Measurements from ENCODE around the gene KIF5A. TPM values are rescaled to one million over a fixed set of nuclear protein-coding genes. Genes with fewer than 3 reads are reported as not detected.

KIF5A gene
- total RNA-seq, 1 donor from 2014 or later = 1.8 TPM

DNA sequence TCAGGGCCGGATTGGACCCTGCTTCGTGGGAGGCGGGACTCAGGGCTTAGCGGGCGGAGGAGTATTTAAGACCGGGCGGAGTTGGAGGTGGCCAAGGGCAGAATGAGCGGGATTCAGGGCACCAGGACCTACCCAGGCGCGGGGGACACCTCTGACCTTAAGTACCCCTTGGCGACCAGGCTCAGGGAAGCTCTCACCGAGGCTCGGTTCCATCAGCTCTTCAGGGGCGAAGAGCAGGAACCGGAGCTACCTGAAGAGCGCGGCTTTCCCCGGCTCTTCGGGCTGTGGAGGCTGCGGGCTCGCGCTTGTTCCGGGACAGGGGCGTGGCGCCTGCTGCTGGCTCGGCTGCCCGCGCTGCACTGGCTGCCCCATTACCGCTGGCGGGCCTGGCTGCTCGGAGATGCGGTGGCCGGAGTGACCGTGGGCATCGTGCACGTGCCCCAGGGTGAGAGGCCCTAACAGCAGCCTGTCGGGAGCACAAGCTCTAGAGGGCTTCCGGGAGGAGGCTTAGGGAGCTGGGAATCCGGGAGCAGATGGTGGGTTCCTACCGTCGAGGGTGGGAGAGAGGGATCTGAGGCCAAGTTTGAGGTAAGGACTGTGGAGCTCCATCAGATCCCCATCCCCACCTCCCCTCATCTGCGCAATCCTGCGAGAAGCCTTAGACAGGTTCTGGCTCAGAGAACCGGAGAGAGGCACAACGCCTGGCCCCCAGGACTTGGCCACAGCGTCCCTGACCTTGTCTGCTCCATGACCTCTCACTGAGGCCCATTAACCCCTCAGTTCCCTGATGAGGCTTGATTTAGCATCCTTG lies 69.8 kb downstream of the KIF5A start:
- Mint-ChIP-seq H3K9me3 (no peaks in the 10 kb centered on the region), H3K27ac (no peak overlapping the region), H3K4me3 (peak overlapping the region; percentile 65), H3K4me1 (peaks cover 22% of the 10 kb centered on the region), H3K36me3 (ENCODE audit: low read depth) (peaks cover 2% of the 10 kb centered on the region), H3K27me3 (peaks cover 92% of the 10 kb centered on the region)
- intact Hi-C loops (cut with micrococcal nuclease) = loop anchor here (2.0 to 5.0 kb wide), 2 partner anchors 29 to 157 kb away; partner anchors contain the start of gene PIP4K2C
- peak; percentile 79 for DNase-seq

- peak overlapping the region; percentile 73 for H3K27ac Mint-ChIP-seq
- H3K36me3 Mint-ChIP-seq (ENCODE audit: low read depth) = peaks cover 2% of the 10 kb centered on the region
- peak overlapping the region; percentile 88 for H3K4me3 Mint-ChIP-seq
- no peaks in the 10 kb centered on the region for H3K9me3 Mint-ChIP-seq
- intact Hi-C loops (cut with micrococcal nuclease) = loop anchor here (2.0 to 5.0 kb wide), 2 partner anchors 30 to 158 kb away; partner anchors contain the start of gene PIP4K2C
- peaks cover 94% of the 10 kb centered on the region for H3K27me3 Mint-ChIP-seq
- no peak for DNase-seq
- H3K4me1 Mint-ChIP-seq = peaks cover 22% of the 10 kb centered on the region
These were observed 70.5 kb downstream of the KIF5A start for GRCh38 chr12:57620245-57620935.

DNA sequence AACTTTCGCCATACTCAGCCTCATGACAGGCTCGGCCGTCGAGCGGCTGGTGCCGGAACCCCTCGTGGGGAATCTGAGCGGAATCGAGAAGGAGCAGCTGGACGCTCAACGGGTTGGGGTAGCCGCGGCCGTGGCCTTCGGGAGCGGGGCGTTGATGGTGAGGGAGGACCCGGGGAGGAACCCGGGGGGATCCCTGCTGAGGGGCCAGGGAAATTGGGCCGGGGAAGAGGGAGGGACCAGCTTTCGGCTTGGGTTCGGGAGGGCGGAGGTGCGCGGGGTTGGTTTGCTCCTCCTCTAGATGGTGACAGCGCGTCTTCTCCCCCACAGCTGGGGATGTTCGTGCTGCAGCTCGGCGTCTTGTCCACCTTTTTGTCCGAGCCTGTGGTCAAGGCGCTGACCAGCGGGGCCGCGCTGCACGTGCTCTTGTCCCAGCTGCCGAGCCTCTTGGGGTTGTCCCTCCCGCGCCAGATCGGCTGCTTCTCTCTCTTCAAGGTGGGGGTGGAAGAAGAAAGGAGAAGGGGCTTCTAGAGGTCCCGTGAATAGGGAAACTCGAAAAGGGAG lies 71.2 kb downstream of the KIF5A start:
- peaks cover 2% of the 10 kb centered on the region for H3K36me3 Mint-ChIP-seq (ENCODE audit: low read depth)
- H3K27me3 Mint-ChIP-seq = peaks cover 94% of the 10 kb centered on the region
- intact Hi-C loops (cut with micrococcal nuclease) = loop anchor here (1.0 to 5.0 kb wide), 4 partner anchors 8 to 159 kb away; partner anchors contain the start of gene PIP4K2C
- H3K4me1 Mint-ChIP-seq = peaks cover 22% of the 10 kb centered on the region
- H3K4me3 Mint-ChIP-seq = peak overlapping the region; percentile 88
- H3K9me3 Mint-ChIP-seq = no peaks in the 10 kb centered on the region
- H3K27ac Mint-ChIP-seq = peak overlapping the region; percentile 73
- peak; percentile 73 for DNase-seq

DNA sequence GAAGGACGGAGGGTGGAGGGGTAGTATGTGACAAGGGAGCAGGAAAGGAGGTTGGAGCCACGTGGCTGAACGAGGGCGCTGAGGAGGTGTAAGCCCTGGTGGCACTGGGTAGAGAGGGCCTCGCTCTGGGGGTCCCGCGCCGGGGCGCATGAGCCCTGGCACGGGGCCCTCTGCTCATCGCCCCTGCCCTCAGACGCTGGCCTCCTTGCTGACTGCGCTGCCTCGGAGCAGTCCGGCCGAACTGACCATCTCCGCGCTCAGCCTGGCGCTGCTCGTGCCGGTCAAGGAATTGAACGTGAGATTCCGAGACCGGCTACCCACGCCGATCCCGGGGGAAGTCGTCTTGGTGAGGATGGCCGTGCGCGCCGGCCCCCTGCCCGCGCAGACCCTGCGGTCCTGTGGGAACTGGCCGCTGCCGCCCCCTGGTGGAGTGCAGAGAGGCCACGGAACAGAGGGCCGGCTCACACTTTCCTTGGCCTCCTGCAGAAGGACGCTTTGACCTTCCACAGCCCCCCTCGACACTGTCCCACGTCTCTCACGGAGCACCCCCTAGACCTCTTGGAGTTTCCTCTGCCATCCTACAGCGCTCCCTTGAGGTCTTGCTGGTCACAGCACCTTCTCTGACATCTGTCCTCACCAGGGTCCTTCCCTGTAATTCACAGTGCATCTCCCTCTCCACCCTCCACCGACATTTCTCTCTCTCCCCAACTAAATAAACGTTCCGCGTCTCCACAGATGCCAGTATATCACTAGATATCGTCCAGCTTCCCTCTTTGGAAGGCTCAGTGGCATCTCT lies 71.9 kb downstream of the KIF5A start:
- Mint-ChIP-seq H3K4me1 (peaks cover 22% of the 10 kb centered on the region), H3K9me3 (no peaks in the 10 kb centered on the region), H3K27me3 (peaks cover 96% of the 10 kb centered on the region), H3K36me3 (ENCODE audit: low read depth) (peaks cover 2% of the 10 kb centered on the region), H3K27ac (peak overlapping the region; percentile 43), H3K4me3 (peak overlapping the region; percentile 88)
- DNase-seq = peak; percentile 89
- intact Hi-C loops (cut with micrococcal nuclease) = loop anchor here (1.0 to 5.0 kb wide), 4 partner anchors 8 to 159 kb away; partner anchors contain the start of gene PIP4K2C

GRCh38 chr12:57622293-57623245 lies 72.7 kb downstream of the KIF5A start:
- DNase-seq = no peak
- intact Hi-C loops (cut with micrococcal nuclease) = loop anchor here (5.0 kb wide), 1 partner anchor 160 kb away; no protein-coding TSS in a partner anchor
- Mint-ChIP-seq H3K36me3 (ENCODE audit: low read depth) (peaks cover 2% of the 10 kb centered on the region), H3K4me3 (peak overlapping the region; percentile 88), H3K27me3 (peaks cover 96% of the 10 kb centered on the region), H3K4me1 (peaks cover 26% of the 10 kb centered on the region), H3K27ac (peak overlapping the region; percentile 22), H3K9me3 (no peaks in the 10 kb centered on the region)

- H3K4me1 Mint-ChIP-seq = peaks cover 29% of the 10 kb centered on the region
- peaks cover 2% of the 10 kb centered on the region for H3K36me3 Mint-ChIP-seq (ENCODE audit: low read depth)
- H3K4me3 Mint-ChIP-seq = no peak overlapping the region
- DNase-seq = no peak
- H3K27ac Mint-ChIP-seq = no peak overlapping the region
- peaks cover 94% of the 10 kb centered on the region for H3K27me3 Mint-ChIP-seq
- H3K9me3 Mint-ChIP-seq = no peaks in the 10 kb centered on the region
- intact Hi-C loops (cut with micrococcal nuclease) = loop anchor here (5.0 kb wide), 1 partner anchor 161 kb away; no protein-coding TSS in a partner anchor
These were observed 73.5 kb downstream of the KIF5A start for GRCh38 chr12:57623385-57623784.

DNA sequence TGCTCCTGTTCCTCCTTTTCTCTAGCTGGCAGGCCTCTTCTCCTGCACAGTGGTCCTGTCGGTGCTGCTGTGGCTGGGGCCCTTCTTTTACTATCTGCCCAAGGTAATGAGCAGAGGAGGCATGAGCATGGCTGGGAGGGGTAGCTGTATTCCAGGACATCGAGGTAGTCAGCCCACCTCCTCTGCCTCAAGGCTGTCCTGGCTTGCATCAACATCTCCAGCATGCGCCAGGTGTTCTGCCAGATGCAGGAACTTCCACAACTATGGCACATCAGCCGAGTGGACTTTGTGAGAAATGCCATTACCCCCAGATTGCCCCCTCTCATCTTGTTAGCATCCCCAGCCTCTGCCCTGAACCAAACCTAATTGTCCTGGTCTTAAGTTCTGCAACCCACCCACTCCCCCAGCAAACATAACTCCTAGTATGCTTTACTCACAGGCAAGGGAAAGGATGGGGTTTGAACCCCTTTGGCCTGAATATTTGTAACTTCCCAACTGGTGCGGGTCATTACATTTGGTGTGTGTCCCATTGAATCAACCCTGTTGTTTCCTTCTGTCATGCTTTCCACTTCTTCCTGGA lies 74.1 kb downstream of the KIF5A start:
- Mint-ChIP-seq H3K27me3 (peaks cover 95% of the 10 kb centered on the region), H3K4me1 (peaks cover 29% of the 10 kb centered on the region), H3K9me3 (no peaks in the 10 kb centered on the region), H3K36me3 (ENCODE audit: low read depth) (peaks cover 2% of the 10 kb centered on the region), H3K4me3 (no peak overlapping the region), H3K27ac (no peak overlapping the region)
- DNase-seq = no peak
- intact Hi-C loops (cut with micrococcal nuclease) = loop anchor here (5.0 kb wide), 1 partner anchor 162 kb away; no protein-coding TSS in a partner anchor

- Mint-ChIP-seq H3K27me3 (peaks cover 96% of the 10 kb centered on the region), H3K9me3 (no peaks in the 10 kb centered on the region), H3K4me1 (peaks cover 25% of the 10 kb centered on the region), H3K27ac (no peak overlapping the region), H3K4me3 (no peak overlapping the region), H3K36me3 (ENCODE audit: low read depth) (peaks cover 3% of the 10 kb centered on the region)
- no peak for DNase-seq
- intact Hi-C loops (cut with micrococcal nuclease) = loop anchor here (5.0 kb wide), 1 partner anchor 162 kb away; no protein-coding TSS in a partner anchor
These were observed 74.8 kb downstream of the KIF5A start for GRCh38 chr12:57624441-57625220.

- Mint-ChIP-seq H3K4me3 (no peak overlapping the region), H3K4me1 (peaks cover 22% of the 10 kb centered on the region), H3K27me3 (peaks cover 95% of the 10 kb centered on the region), H3K9me3 (no peaks in the 10 kb centered on the region), H3K27ac (no peak overlapping the region), H3K36me3 (ENCODE audit: low read depth) (peaks cover 2% of the 10 kb centered on the region)
- DNase-seq = no peak
- intact Hi-C loops (cut with micrococcal nuclease) = no loop called here
These were observed 75.6 kb downstream of the KIF5A start for GRCh38 chr12:57625261-57626032.

DNA sequence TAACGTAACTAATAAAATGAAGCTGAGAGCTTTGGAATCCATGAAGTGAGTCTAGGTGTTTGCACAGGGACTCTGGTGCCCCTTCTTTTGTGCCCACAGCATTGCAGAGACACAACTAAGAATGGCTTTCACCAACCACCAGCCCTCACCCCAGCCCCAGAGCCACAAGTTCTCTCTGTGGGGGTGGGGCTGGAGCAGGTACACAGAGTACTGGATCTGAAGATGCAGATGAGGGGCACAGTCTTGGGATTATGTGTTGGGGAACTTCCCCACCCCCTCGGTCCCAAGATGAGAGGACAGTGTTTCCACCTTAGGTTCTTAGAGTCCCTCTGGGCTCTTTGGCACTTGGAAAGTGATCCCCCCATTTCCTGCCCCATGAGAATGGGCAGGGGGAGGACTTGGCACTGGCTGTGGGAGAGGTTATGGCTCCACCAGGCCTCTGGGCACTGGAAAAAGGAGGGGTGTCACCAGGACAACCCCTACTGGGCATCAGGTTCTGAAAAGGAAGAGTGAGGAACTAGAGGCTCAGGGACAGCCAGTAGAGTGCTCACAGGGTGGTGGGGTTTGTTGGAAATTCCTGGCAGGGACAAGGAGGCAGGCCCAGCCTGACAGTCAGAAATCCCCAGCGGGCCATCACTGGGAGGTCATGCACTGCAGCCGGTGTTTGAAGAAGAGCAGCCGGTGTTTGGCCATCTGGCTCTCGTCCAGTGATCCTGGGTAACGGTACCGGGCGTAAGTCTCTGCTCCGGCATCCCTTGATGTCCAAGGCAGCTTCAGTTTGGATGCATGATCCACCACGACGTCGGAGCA lies 76.5 kb downstream of the KIF5A start:
- Mint-ChIP-seq H3K4me3 (no peak overlapping the region), H3K27ac (no peak overlapping the region), H3K4me1 (peaks cover 13% of the 10 kb centered on the region), H3K36me3 (ENCODE audit: low read depth) (peaks cover 3% of the 10 kb centered on the region), H3K27me3 (peaks cover 95% of the 10 kb centered on the region), H3K9me3 (no peaks in the 10 kb centered on the region)
- DNase-seq = no peak
- intact Hi-C loops (cut with micrococcal nuclease) = no loop called here

Measured in activated CD4-positive, alpha-beta T cell treated with anti-CD3 and anti-CD28 coated beads, Interleukin-2, amount 10 ng/mL, durations not matched to agents 24 days and 14 days (primary cell).